ENCODE results near the gene DNAJC3.
"Not testable (repeated sequence)": the region's sequence is repeated elsewhere in the genome, so short reads cannot be mapped to it uniquely, and the experiment has no call there.

DNAJC3 gene

DNA sequence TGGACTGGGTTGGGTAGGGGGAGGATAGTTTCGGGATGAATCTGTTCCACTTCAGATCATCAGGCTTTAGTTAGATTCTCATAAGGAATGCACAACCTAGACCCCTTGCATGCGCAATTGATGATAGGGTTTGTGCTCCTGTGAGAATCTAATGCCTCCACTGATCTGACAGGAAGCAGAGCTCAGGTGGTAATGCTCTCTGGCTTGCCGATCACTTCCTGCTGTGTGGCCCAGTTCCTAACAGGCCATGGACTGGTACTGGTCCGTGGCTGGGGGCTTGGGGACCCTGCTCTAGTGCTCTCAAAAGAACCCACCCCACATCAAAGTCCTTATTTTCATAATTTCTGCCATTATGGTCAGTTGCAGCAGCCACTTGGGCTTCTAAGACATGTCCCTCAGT lies 30.1 kb downstream of the DNAJC3 start:
- TF ChIP-seq, protein P1, sequence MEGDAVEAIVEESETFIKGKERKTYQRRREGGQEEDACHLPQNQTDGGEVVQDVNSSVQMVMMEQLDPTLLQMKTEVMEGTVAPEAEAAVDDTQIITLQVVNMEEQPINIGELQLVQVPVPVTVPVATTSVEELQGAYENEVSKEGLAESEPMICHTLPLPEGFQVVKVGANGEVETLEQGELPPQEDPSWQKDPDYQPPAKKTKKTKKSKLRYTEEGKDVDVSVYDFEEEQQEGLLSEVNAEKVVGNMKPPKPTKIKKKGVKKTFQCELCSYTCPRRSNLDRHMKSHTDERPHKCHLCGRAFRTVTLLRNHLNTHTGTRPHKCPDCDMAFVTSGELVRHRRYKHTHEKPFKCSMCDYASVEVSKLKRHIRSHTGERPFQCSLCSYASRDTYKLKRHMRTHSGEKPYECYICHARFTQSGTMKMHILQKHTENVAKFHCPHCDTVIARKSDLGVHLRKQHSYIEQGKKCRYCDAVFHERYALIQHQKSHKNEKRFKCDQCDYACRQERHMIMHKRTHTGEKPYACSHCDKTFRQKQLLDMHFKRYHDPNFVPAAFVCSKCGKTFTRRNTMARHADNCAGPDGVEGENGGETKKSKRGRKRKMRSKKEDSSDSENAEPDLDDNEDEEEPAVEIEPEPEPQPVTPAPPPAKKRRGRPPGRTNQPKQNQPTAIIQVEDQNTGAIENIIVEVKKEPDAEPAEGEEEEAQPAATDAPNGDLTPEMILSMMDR (conservative IDR thresholded peaks at IDR 0.05; ENCODE audit: low read depth, low read length), result no peak
- no peak overlapping the region for H3K4me3 ChIP-seq (ENCODE audit: low read depth, low read length)
- DNase-seq (ENCODE audit: low read depth), result no peak

DNA sequence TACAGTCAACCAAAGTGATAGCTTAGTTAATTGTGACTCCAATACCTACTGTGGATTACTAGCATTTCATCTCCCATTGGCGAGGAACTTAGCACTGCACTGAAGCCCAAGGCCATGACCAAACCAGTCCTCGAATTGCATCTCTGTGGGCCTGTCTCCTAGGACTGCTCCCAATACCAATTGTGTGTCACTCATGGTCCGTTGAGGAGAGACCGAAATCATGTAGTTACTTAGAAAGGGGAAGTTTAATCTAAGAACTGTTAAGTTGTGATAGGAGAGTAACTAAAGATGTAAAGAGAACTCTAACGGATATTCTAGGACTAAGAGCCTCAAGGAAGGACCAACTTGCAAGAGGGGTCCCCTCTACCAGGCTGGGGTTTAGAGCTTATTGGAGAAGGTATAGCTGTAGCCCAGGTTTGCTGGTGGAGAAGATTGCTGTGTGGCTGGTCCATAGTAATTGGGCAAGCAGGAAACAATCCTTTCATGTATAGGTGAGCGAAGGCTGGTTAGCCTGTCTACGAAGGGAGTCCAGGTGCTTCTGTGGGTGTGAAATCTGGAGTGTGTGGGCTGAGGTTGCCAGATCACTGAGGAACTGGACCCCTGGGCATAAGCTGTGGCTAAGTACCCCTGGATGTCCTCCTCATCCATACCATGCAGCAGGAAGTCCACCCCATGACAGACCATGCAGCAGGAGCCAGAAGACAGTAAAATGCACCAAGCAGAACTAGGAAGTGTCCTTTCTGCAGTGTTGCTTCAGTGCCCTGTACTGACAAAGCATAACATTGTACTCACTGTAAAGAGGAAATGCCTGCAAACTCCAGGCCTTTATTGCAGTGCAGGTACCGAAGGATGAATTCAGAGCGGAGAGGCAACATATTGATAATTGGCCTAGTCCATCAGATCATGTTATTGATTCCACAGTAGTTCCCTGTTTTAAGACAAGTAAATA lies 30.8 kb downstream of the DNAJC3 start:
- DNase-seq (ENCODE audit: low read depth), result no peak
- TF ChIP-seq, protein P1 (conservative IDR thresholded peaks at IDR 0.05; ENCODE audit: low read depth, low read length), result no peak
- no peak overlapping the region for H3K4me3 ChIP-seq (ENCODE audit: low read depth, low read length)

DNA sequence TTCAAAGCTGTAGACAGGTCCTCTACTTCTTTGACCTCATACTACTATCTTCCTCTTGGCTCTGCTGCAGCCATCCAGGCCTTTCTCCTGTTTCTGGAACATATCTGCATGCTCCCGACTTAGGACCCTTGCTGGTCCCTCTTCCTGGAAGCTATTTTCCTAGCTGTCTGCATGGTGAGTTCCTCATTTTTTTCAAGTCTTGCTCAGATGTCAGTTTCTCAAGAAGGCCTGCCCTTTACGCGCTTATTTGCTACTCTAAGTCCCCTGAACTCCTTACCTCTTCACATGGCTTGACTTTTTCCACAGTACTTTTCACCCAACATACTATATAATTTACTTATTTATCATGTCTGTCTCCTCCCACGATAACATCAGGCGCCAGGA lies 31.4 kb downstream of the DNAJC3 start:
- no peak overlapping the region for H3K4me3 ChIP-seq (ENCODE audit: low read depth, low read length)
- TF ChIP-seq, protein P1 (conservative IDR thresholded peaks at IDR 0.05; ENCODE audit: low read depth, low read length), result no peak
- no peak for DNase-seq (ENCODE audit: low read depth)

DNA sequence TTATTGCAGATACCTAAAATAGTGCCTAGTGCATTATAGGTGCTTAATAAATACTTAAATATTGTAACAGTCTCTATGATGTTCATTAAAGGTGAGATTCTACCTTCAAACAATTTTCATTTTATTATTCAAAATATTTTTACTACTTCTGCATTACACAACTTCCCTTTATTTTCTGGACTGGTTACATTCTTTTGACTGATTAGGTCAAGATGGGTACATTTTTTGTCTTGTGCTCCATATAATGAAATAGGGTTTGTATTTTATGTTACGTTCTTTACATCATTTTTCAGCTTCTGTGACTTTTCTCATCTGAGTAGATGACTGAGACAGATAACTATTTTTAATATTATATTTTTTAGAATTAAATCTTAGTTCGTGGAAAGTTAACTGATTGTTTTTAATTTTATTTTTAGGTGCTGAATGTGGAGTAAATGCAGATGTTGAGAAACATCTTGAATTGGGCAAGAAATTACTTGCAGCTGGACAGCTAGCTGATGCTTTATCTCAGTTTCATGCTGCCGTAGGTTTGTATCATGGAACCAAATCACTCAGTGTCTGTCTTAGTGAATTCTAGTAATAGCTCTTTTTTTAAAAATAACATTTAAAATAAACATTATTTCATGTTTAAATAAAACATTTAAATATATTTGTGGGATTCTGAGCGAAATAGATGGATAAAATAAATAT lies 32.0 kb downstream of the DNAJC3 start:
- H3K4me3 ChIP-seq (ENCODE audit: low read depth, low read length), result no peak overlapping the region
- TF ChIP-seq, protein P1 (conservative IDR thresholded peaks at IDR 0.05; ENCODE audit: low read depth, low read length), result no peak
- no peak for DNase-seq (ENCODE audit: low read depth)

DNA sequence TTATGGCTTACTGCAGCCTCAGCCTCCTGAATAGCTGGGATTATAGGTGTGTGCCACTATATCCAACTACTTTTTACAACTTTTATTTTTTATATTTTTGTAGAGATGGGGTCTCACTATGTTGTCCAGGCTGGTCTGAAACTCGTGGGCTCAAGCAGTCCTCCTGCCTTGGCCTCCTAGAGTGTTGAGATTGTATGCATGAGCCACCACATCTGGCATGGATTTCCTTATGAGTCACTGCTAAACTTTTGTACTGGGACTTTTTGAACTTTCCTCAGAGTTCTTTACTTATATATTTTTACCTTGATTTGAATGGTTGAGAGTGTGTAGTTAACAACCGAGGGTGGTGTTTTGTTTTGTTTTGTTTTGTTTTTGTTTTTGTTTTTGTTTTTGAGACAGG lies 33.4 kb downstream of the DNAJC3 start:
- DNase-seq (ENCODE audit: low read depth), result peak; percentile 80
- H3K4me3 ChIP-seq (ENCODE audit: low read depth, low read length), result no peak overlapping the region
- TF ChIP-seq, protein P1 (conservative IDR thresholded peaks at IDR 0.05; ENCODE audit: low read depth, low read length), result no peak

DNA sequence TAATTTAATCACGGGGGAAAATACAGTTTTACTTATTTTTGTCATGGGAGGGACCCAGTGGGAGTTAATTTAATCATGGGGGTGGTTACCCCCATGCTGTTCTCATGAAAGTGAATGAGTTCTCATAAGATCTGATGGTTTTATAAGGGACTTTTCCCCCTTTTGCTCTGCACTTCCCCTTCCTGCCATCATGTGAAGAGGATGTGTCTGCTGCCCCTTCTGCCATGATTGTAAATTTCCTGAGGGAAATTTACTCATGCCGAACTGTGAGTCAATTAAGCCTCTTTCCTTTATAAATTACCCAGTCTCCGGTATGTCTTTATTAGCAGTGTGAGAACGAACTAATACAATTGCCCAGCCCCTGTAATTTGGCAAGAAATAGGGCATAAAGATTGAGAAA lies 35.9 kb downstream of the DNAJC3 start:
- H3K4me3 ChIP-seq (ENCODE audit: low read depth, low read length); DNase-seq (ENCODE audit: low read depth): not testable (repeated sequence)

DNA sequence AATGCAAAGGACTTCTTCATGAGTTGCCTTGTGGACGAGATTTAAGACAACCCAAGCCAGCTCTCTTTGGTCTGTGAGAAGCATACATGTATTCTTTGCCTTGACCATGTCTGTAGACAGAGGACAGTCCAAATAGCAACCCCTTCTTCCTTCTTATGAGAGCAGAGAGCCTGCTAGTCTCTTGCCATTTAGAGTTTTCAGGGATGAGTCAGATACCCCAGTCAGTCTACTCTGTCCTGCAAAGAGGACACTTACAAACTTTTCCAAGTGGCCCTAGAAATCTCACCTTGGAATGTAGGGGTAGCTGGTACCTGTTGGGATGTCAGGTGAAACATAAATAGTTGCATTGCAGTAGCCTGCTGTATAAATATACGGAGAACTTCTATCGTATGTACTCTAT lies 36.7 kb downstream of the DNAJC3 start:
- TF ChIP-seq, protein P1 (conservative IDR thresholded peaks at IDR 0.05; ENCODE audit: low read depth, low read length), result no peak
- H3K4me3 ChIP-seq (ENCODE audit: low read depth, low read length), result no peak overlapping the region
- DNase-seq (ENCODE audit: low read depth), result no peak

All from choroid plexus epithelial cell (primary cell).